H9 (cell line): ENCODE data around the gene GRIK4. TPM values are rescaled to one million over a fixed set of nuclear protein-coding genes. Genes with fewer than 3 reads are reported as not detected.

ENCODE experiments used
- DNase-seq: peaks from one replicate; pipeline ENCODE4 v3.0.0-alpha.2; 2017
- H2AFZ ChIP-seq: one replicate; pipeline ENCODE4 v1.6.1; 2013; ENCODE audit warnings: mild to moderate bottlenecking, low read length, control low read depth, moderate library complexity
- H2AK5ac ChIP-seq: 2 replicates; pipeline ENCODE4 v1.6.1; 2013; ENCODE audit warnings: low read length, control low read depth, mixed read lengths; ENCODE audit not compliant: insufficient read length
- H2BK120ac ChIP-seq: one replicate; pipeline ENCODE4 v1.6.1; 2013; ENCODE audit warnings: low read depth, mild to moderate bottlenecking, low read length, control low read depth, inconsistent platforms; ENCODE audit not compliant: poor library complexity, severe bottlenecking
- H2BK12ac ChIP-seq: 2 replicates; pipeline ENCODE4 v1.6.1; 2013; ENCODE audit warnings: low read length, control low read depth, mixed read lengths, low read depth; ENCODE audit not compliant: insufficient read length
- H2BK15ac ChIP-seq: 2 replicates; pipeline ENCODE4 v1.6.1; 2013; ENCODE audit warnings: low read depth, low read length, control low read depth
- H2BK20ac ChIP-seq: one replicate; pipeline ENCODE4 v1.6.1; 2013; ENCODE audit warnings: low read depth, mild to moderate bottlenecking, low read length, control low read depth, inconsistent platforms; ENCODE audit not compliant: poor library complexity, severe bottlenecking
- H2BK5ac ChIP-seq: 2 replicates; pipeline ENCODE4 v1.6.1; 2013; ENCODE audit warnings: low read length, control low read depth, mixed read lengths; ENCODE audit not compliant: insufficient read length
- H3K14ac ChIP-seq: 2 replicates; pipeline ENCODE4 v1.6.1; 2013; ENCODE audit warnings: low read length, control low read depth; ENCODE audit not compliant: insufficient read depth
- H3K18ac ChIP-seq: 2 replicates; pipeline ENCODE4 v1.6.1; 2013; ENCODE audit warnings: low read depth, mild to moderate bottlenecking, mixed read lengths, low read length, control low read depth; ENCODE audit not compliant: insufficient read length
- H3K23ac ChIP-seq: 2 replicates; pipeline ENCODE4 v1.6.1; 2013; ENCODE audit warnings: low read length, control low read depth, mixed read lengths, low read depth; ENCODE audit not compliant: insufficient read length
- H3K23me2 ChIP-seq: 2 replicates; pipeline ENCODE4 v1.6.1; 2013; ENCODE audit warnings: low read depth, mild to moderate bottlenecking, mixed read lengths, low read length, control low read depth; ENCODE audit not compliant: insufficient read length, poor library complexity, severe bottlenecking
- H3K27ac ChIP-seq: 2 replicates; pipeline ENCODE4 v1.5.1; 2013; ENCODE audit warnings: low read length, control low read depth, mixed read lengths, low read depth; ENCODE audit not compliant: insufficient read length
- H3K27me3 ChIP-seq: 2 replicates; pipeline ENCODE4 v1.6.1; 2013; ENCODE audit warnings: low read length, control low read depth, inconsistent platforms; ENCODE audit not compliant: insufficient read depth
- H3K4ac ChIP-seq: 2 replicates; pipeline ENCODE4 v1.6.1; 2013; ENCODE audit warnings: low read depth, mild to moderate bottlenecking, control low read depth, inconsistent platforms, low read length, moderate library complexity
- H3K4me1 ChIP-seq: 2 replicates; pipeline ENCODE4 v1.6.1; 2013; ENCODE audit warnings: low read length, control low read depth, inconsistent platforms; ENCODE audit not compliant: insufficient read depth
- H3K4me2 ChIP-seq: 2 replicates; pipeline ENCODE4 v1.6.1; 2013; ENCODE audit warnings: low read length, control low read depth, mixed read lengths; ENCODE audit not compliant: insufficient read length, insufficient read depth
- H3K56ac ChIP-seq: 2 replicates; pipeline ENCODE4 v1.6.1; 2013; ENCODE audit warnings: low read depth, mild to moderate bottlenecking, mixed read lengths, low read length, control low read depth; ENCODE audit not compliant: insufficient read length
- H3K79me1 ChIP-seq: 2 replicates; pipeline ENCODE4 v1.6.1; 2013; ENCODE audit warnings: low read depth, mild to moderate bottlenecking, moderate library complexity, low read length, control low read depth, inconsistent platforms; ENCODE audit not compliant: insufficient read depth, poor library complexity, severe bottlenecking
- H3K79me2 ChIP-seq: 2 replicates; pipeline ENCODE4 v1.6.1; 2013; ENCODE audit warnings: low read length, control low read depth, inconsistent platforms; ENCODE audit not compliant: insufficient read depth
- H3K9ac ChIP-seq: 2 replicates; pipeline ENCODE4 v1.6.1; 2013; ENCODE audit warnings: low read length, control low read depth, mixed read lengths; ENCODE audit not compliant: insufficient read length; ENCODE audit errors: extremely low read depth
- H3K9me3 ChIP-seq: one replicate; pipeline ENCODE4 v1.6.1; 2013; ENCODE audit warnings: low read depth, low read length, inconsistent platforms; ENCODE audit not compliant: control insufficient read depth
- H3T11ph ChIP-seq: one replicate; pipeline ENCODE4 v1.6.1; 2013; ENCODE audit warnings: mild to moderate bottlenecking, low read length, control low read depth, inconsistent platforms
- H4K20me1 ChIP-seq: one replicate; pipeline ENCODE4 v1.6.1; 2013; ENCODE audit not compliant: control insufficient read depth, insufficient read length, insufficient read depth
- H4K5ac ChIP-seq: 2 replicates; pipeline ENCODE4 v1.6.1; 2013; ENCODE audit warnings: low read depth, mild to moderate bottlenecking, mixed read lengths, low read length, control low read depth; ENCODE audit not compliant: insufficient read length
- H4K8ac ChIP-seq: replicated peaks from 2 replicates; pipeline ENCODE4 v1.6.1; 2013; ENCODE audit warnings: low read length, control low read depth, mixed read lengths, low read depth; ENCODE audit not compliant: insufficient read length
- H4K91ac ChIP-seq: 2 replicates; pipeline ENCODE4 v1.6.1; 2013; ENCODE audit warnings: low read depth, mild to moderate bottlenecking, moderate library complexity, mixed read lengths, low read length, control low read depth; ENCODE audit not compliant: insufficient read length
- H3K27ac Mint-ChIP-seq, 3 experiments: 2 replicates in 2 of 3; 3 replicates in 1 of 3; pipeline ENCODE4 v1.8.0; 2020 to 2021; ENCODE audit warnings: mixed read lengths in 3 of 3, mild to moderate bottlenecking in 1 of 3, moderate library complexity in 1 of 3
- H3K27me3 Mint-ChIP-seq: 2 replicates; pipeline ENCODE4 v1.8.0; 2021; ENCODE audit warnings: low read depth, mild to moderate bottlenecking, moderate library complexity, mixed read lengths
- H3K36me3 Mint-ChIP-seq, 3 experiments: 2 replicates in 2 of 3; 3 replicates in 1 of 3; pipeline ENCODE4 v1.8.0; 2020 to 2021; ENCODE audit warnings: low read depth in 3 of 3, mixed read lengths in 3 of 3; ENCODE audit not compliant: insufficient read depth in 1 of 3
- H3K4me1 Mint-ChIP-seq, 2 experiments: 2 replicates each; pipeline ENCODE4 v1.8.0; 2020; ENCODE audit warnings: mixed read lengths in 2 of 2
- H3K4me3 Mint-ChIP-seq, 2 experiments: 2 replicates in 1 of 2; 3 replicates in 1 of 2; pipeline ENCODE4 v1.8.0; 2020 to 2021; ENCODE audit warnings: mild to moderate bottlenecking in 2 of 2, mixed read lengths in 2 of 2, moderate library complexity in 1 of 2
- H3K9me3 Mint-ChIP-seq, 2 experiments: 2 replicates in 1 of 2; 3 replicates in 1 of 2; pipeline ENCODE4 v1.8.0; 2020; ENCODE audit warnings: mild to moderate bottlenecking in 2 of 2, mixed read lengths in 2 of 2, moderate library complexity in 1 of 2
- WGBS: extraction: QIAGEN DNeasy Blood & Tissue Kit; methylation state at CpG from one replicate; pipeline ENCODE4 v1.1.7; 2013; ENCODE audit warnings: missing lambda C conversion rate, low lambda C conversion rate, mixed read lengths; ENCODE audit not compliant: insufficient read length; ENCODE audit errors: extremely low coverage; 5-methylcytosine and 5-hydroxymethylcytosine counted together
- total RNA-seq: library from RNA; stranded (reverse); gene quantifications from 2 replicates; pipeline ENCODE4 v1.2.1, GENCODE V29; 2021
- TF ChIP-seq, protein P1 (sequence below): fragments of 200-600 bp; sonication (generic); conservative IDR thresholded peaks from 3 replicates; pipeline ENCODE4 v1.8.0; 2021; ENCODE audit warnings: antibody characterized with exemption, mild to moderate bottlenecking

GRIK4 gene
- total RNA-seq, 1 experiment from 2014 or later: 2.3 TPM

DNA sequence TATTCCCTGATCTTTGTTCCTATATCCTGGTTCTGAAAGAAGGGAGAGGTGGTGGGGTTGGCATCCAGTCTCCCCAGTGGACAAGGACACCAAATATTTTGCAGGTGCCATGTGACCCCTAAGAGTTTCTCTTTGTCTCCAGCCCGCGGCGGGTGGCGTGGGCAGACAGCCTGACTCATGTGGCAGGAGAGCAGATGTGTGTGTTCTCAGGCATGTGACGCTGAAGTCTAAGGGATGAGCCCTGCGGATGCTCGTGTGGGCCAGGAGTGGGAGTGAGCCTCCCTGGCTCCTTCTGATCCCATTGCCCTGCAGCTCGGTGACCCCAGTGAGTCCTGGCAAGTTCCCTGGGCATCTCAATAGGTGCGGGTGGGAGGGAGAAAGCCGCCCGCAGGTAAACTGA, 417.5 kb downstream of the GRIK4 start:
- no peak overlapping the region for H2BK20ac ChIP-seq
- Mint-ChIP-seq H3K9me3 (no peaks in the 10 kb centered on the region), H3K27me3 (peaks cover 9% of the 10 kb centered on the region), H3K36me3 (no peaks in the 10 kb centered on the region), H3K4me3 (no peak overlapping the region), H3K27ac (no peak overlapping the region), H3K4me1 (peaks cover 11 to 20% of the 10 kb centered on the region in 2 experiments)
- H3K9me3 ChIP-seq: no peaks in the 10 kb centered on the region
- H3K4me1 ChIP-seq: no peaks in the 10 kb centered on the region
- no peak overlapping the region for H3T11ph ChIP-seq
- DNase-seq: no peak
- H2BK5ac ChIP-seq: no peak overlapping the region
- H3K79me1 ChIP-seq: no peaks in the 10 kb centered on the region
- no peak overlapping the region for H4K8ac ChIP-seq
- H3K23me2 ChIP-seq: no peaks in the 10 kb centered on the region
- H3K27me3 ChIP-seq: no peaks in the 10 kb centered on the region
- no peak overlapping the region for H3K9ac ChIP-seq
- no peak overlapping the region for H3K14ac ChIP-seq
- no peak overlapping the region for H2AFZ ChIP-seq
- no CpG with 5 or more reads among the region's 11 CpGs for WGBS
- no peak overlapping the region for H4K91ac ChIP-seq
- no peaks in the 10 kb centered on the region for H3K79me2 ChIP-seq
- H2BK15ac ChIP-seq: no peak overlapping the region
- H3K23ac ChIP-seq: no peak overlapping the region
- H2AK5ac ChIP-seq: no peak overlapping the region
- TF ChIP-seq, protein P1, sequence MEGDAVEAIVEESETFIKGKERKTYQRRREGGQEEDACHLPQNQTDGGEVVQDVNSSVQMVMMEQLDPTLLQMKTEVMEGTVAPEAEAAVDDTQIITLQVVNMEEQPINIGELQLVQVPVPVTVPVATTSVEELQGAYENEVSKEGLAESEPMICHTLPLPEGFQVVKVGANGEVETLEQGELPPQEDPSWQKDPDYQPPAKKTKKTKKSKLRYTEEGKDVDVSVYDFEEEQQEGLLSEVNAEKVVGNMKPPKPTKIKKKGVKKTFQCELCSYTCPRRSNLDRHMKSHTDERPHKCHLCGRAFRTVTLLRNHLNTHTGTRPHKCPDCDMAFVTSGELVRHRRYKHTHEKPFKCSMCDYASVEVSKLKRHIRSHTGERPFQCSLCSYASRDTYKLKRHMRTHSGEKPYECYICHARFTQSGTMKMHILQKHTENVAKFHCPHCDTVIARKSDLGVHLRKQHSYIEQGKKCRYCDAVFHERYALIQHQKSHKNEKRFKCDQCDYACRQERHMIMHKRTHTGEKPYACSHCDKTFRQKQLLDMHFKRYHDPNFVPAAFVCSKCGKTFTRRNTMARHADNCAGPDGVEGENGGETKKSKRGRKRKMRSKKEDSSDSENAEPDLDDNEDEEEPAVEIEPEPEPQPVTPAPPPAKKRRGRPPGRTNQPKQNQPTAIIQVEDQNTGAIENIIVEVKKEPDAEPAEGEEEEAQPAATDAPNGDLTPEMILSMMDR: no peak
- no peak overlapping the region for H4K5ac ChIP-seq
- no peak overlapping the region for H3K27ac ChIP-seq
- no peak overlapping the region for H3K4me2 ChIP-seq
- no peak overlapping the region for H2BK120ac ChIP-seq
- H2BK12ac ChIP-seq: no peak overlapping the region
- no peak overlapping the region for H3K4ac ChIP-seq
- no peak overlapping the region for H3K56ac ChIP-seq
- H4K20me1 ChIP-seq: no peaks in the 10 kb centered on the region
- H3K18ac ChIP-seq: no peak overlapping the region
